WTC11 (cell line): Measurements from ENCODE around the gene TRABD. TPM values are rescaled to one million over a fixed set of nuclear protein-coding genes. Genes with fewer than 3 reads are reported as not detected.

ENCODE experiments used
- ATAC-seq: fragments of 200-7000 bp; cut with Tn5 transposase; 2 replicates; pipeline ENCODE4 v1.10.0; 2021; ENCODE audit warnings: mild to moderate bottlenecking, moderate library complexity
- CTCF ChIA-PET: fragments of 300-600 bp; sonication (Branson Sonifier 250); formaldehyde crosslinking; loops from one replicate; lab custom pipeline; 2021; ENCODE audit warnings: antibody characterized with exemption; lab: Charles Lee
- POLR2A ChIA-PET: fragments of 350-600 bp; sonication (Branson Sonifier 250); formaldehyde crosslinking; loops from one replicate; lab custom pipeline; 2021; ENCODE audit warnings: antibody characterized with exemption; lab: Charles Lee
- DNase-seq: peaks from one replicate; pipeline ENCODE4 v3.0.0; 2021; ENCODE audit warnings: low spot score
- H3K27ac Mint-ChIP-seq: 2 replicates; pipeline ENCODE4 v1.8.0; 2021; ENCODE audit warnings: mixed read lengths
- H3K27me3 Mint-ChIP-seq: 2 replicates; pipeline ENCODE4 v1.8.0; 2021; ENCODE audit warnings: low read depth, mild to moderate bottlenecking, moderate library complexity, mixed read lengths
- H3K36me3 Mint-ChIP-seq: 2 replicates; pipeline ENCODE4 v1.8.0; 2021; ENCODE audit warnings: mixed read lengths
- H3K4me1 Mint-ChIP-seq: 2 replicates; pipeline ENCODE4 v1.8.0; 2022; ENCODE audit warnings: mixed read lengths
- H3K4me3 Mint-ChIP-seq: 2 replicates; pipeline ENCODE4 v1.8.0; 2021; ENCODE audit warnings: mild to moderate bottlenecking, moderate library complexity, mixed read lengths
- H3K9me3 Mint-ChIP-seq: 2 replicates; pipeline ENCODE4 v1.8.0; 2021; ENCODE audit warnings: mixed read lengths
- ATF1 ChIP-seq: sonication (generic); formaldehyde crosslinking; IDR thresholded peaks from 2 replicates; pipeline ENCODE4 v1.8.1; 2023; ENCODE audit warnings: mild to moderate bottlenecking, moderate library complexity, missing genetic modification reagents
- ELF4 ChIP-seq: sonication (generic); formaldehyde crosslinking; IDR thresholded peaks from 2 replicates; pipeline ENCODE4 v1.8.1; 2022; ENCODE audit warnings: low read depth, mild to moderate bottlenecking, moderate library complexity, missing genetic modification reagents
- ESRRA ChIP-seq: sonication (generic); formaldehyde crosslinking; IDR thresholded peaks from 2 replicates; pipeline ENCODE4 v1.8.1; 2022; ENCODE audit warnings: mild to moderate bottlenecking, missing genetic modification reagents, borderline replicate concordance
- FOXJ3 ChIP-seq: sonication (generic); formaldehyde crosslinking; IDR thresholded peaks from 2 replicates; pipeline ENCODE4 v1.9.0; 2021; ENCODE audit warnings: missing genetic modification reagents, mild to moderate bottlenecking, borderline replicate concordance
- FOXP1 ChIP-seq: sonication (generic); formaldehyde crosslinking; IDR thresholded peaks from 2 replicates; pipeline ENCODE4 v1.8.0; 2022; ENCODE audit warnings: missing genetic modification reagents, mild to moderate bottlenecking, moderate library complexity, borderline replicate concordance
- GABPB1 ChIP-seq: sonication (generic); formaldehyde crosslinking; IDR thresholded peaks from 2 replicates; pipeline ENCODE4 v1.8.1; 2023; ENCODE audit warnings: mild to moderate bottlenecking, missing genetic modification reagents
- NFATC4 ChIP-seq: fragments of 250-450 bp; sonication (Bioruptor Pico); IDR thresholded peaks from 2 replicates; pipeline ENCODE4 v1.9.0; 2021; ENCODE audit warnings: mild to moderate bottlenecking
- SMAD3 ChIP-seq: sonication (generic); formaldehyde crosslinking; IDR thresholded peaks from 2 replicates; pipeline ENCODE4 v1.8.0; 2022; ENCODE audit warnings: missing genetic modification reagents, mild to moderate bottlenecking, borderline replicate concordance
- SOX15 ChIP-seq: fragments of 250-450 bp; sonication (Bioruptor Pico); IDR thresholded peaks from 2 replicates; pipeline ENCODE4 v1.9.0; 2021; ENCODE audit warnings: mild to moderate bottlenecking
- TCF7 ChIP-seq: sonication (generic); formaldehyde crosslinking; IDR thresholded peaks from 2 replicates; pipeline ENCODE4 v1.8.0; 2022; ENCODE audit warnings: mild to moderate bottlenecking, low read depth, missing genetic modification reagents, moderate library complexity
- ZNF671 ChIP-seq: fragments of 250-450 bp; sonication (Bioruptor Pico); IDR thresholded peaks from 2 replicates; pipeline ENCODE4 v1.8.0; 2021; ENCODE audit warnings: mild to moderate bottlenecking
- total RNA-seq: library from RNA; stranded (reverse); gene quantifications from 3 replicates; pipeline ENCODE4 v1.2.3, GENCODE V29; 2021
- TF ChIP-seq, protein P1 (sequence below): sonication (generic); formaldehyde crosslinking; IDR thresholded peaks from 2 replicates; pipeline ENCODE4 v1.8.1; 2023; ENCODE audit warnings: mild to moderate bottlenecking, moderate library complexity, missing genetic modification reagents
- TF ChIP-seq, protein P2 (sequence below): sonication (generic); formaldehyde crosslinking; IDR thresholded peaks from 2 replicates; pipeline ENCODE4 v1.8.0; 2023; ENCODE audit warnings: mild to moderate bottlenecking, missing genetic modification reagents
- TF ChIP-seq, protein P3 (sequence below): sonication (generic); formaldehyde crosslinking; IDR thresholded peaks from 2 replicates; pipeline ENCODE4 v1.8.1; 2023; ENCODE audit warnings: mild to moderate bottlenecking, missing genetic modification reagents, borderline replicate concordance
- TF ChIP-seq, protein P4 (sequence below): sonication (generic); formaldehyde crosslinking; IDR thresholded peaks from 2 replicates; pipeline ENCODE4 v1.8.0; 2023; ENCODE audit warnings: missing genetic modification reagents, mild to moderate bottlenecking, borderline replicate concordance
- TF ChIP-seq, protein P5 (sequence below): sonication (generic); formaldehyde crosslinking; IDR thresholded peaks from 2 replicates; pipeline ENCODE4 v1.8.0; 2022; ENCODE audit warnings: mild to moderate bottlenecking, missing genetic modification reagents
- TF ChIP-seq, protein P6 (sequence below): sonication (generic); formaldehyde crosslinking; IDR thresholded peaks from 2 replicates; pipeline ENCODE4 v1.8.1; 2022; ENCODE audit warnings: low read depth, missing genetic modification reagents, borderline replicate concordance
- TF ChIP-seq, protein P7 (sequence below): sonication (generic); formaldehyde crosslinking; IDR thresholded peaks from 2 replicates; pipeline ENCODE4 v1.8.1; 2023; ENCODE audit warnings: mild to moderate bottlenecking, missing genetic modification reagents

The TRABD gene
- total RNA-seq, 1 experiment from 2014 or later = 90.4 TPM

DNA sequence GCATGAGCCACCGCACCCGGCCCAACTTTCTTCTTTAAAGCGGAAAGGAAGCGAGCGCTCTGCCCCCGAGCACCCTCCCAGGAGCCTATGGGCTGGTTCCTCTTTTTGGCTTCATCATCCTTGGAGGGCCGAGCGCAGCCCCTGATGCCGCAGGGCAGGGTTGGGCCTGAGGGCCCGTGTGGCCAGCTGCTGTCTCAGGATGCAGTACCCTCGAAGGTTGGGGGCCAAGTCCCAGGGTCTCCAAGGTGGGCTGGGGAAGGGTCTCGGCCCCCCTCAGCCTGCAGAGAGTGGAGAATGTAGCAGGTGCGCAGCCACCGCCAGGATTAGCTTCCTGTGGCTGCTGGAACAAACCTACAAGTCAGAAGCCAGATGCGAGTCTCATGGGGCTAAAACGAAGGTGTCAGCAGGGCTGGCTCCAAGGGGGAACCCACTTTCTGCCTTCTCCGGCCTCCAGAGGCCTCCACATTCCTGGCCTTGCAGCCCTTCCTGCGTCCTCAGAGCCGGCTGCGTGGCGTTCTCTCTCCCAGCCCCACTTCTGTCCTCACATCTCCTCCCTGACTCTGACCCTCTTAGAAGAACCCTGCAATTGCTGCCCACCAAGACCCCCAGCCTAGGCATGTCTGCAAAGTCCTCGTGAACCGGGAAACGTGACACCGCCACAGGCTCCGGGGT lies 12.3 kb upstream of the TRABD start (continued):
- TF ChIP-seq, protein P1, sequence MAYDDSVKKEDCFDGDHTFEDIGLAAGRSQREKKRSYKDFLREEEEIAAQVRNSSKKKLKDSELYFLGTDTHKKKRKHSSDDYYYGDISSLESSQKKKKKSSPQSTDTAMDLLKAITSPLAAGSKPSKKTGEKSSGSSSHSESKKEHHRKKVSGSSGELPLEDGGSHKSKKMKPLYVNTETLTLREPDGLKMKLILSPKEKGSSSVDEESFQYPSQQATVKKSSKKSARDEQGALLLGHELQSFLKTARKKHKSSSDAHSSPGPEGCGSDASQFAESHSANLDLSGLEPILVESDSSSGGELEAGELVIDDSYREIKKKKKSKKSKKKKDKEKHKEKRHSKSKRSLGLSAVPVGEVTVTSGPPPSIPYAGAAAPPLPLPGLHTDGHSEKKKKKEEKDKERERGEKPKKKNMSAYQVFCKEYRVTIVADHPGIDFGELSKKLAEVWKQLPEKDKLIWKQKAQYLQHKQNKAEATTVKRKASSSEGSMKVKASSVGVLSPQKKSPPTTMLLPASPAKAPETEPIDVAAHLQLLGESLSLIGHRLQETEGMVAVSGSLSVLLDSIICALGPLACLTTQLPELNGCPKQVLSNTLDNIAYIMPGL (CRISPR knock-in tag) = no peak
- TF ChIP-seq, protein P2, sequence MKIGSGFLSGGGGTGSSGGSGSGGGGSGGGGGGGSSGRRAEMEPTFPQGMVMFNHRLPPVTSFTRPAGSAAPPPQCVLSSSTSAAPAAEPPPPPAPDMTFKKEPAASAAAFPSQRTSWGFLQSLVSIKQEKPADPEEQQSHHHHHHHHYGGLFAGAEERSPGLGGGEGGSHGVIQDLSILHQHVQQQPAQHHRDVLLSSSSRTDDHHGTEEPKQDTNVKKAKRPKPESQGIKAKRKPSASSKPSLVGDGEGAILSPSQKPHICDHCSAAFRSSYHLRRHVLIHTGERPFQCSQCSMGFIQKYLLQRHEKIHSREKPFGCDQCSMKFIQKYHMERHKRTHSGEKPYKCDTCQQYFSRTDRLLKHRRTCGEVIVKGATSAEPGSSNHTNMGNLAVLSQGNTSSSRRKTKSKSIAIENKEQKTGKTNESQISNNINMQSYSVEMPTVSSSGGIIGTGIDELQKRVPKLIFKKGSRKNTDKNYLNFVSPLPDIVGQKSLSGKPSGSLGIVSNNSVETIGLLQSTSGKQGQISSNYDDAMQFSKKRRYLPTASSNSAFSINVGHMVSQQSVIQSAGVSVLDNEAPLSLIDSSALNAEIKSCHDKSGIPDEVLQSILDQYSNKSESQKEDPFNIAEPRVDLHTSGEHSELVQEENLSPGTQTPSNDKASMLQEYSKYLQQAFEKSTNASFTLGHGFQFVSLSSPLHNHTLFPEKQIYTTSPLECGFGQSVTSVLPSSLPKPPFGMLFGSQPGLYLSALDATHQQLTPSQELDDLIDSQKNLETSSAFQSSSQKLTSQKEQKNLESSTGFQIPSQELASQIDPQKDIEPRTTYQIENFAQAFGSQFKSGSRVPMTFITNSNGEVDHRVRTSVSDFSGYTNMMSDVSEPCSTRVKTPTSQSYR (CRISPR knock-in tag) = no peak
- TF ChIP-seq FOXP1 (CRISPR knock-in tag) (no peak), ELF4 (CRISPR knock-in tag) (no peak), ZNF671 (CRISPR knock-in tag) (no peak)
- TF ChIP-seq, all 79 proteins: peak for 0

DNA sequence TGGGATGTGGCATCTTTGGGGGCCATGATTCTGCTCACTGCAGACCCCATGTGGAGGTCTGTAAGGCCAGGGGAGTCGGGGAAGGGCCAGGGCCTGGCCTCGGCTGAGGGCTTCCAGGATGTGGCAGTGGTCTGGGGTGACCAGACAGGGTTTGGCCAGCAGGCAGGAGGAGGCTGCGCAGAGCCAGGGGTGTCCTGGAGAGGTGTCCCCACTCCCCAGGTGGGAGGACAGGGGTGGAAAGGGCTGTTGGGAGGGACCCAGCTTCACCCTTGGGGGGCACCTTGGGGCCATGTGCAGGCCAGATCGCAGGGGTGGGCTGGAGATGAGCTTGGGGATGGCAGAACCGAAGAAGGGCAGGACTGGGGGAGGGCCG lies 11.7 kb upstream of the TRABD start:
- ChIA-PET POLR2A (no interaction called here), CTCF (interaction anchor here (1.1 kb wide), 1 partner anchor 11 kb away, joined by 4 read pairs; no protein-coding TSS in a partner anchor)
- H3K36me3 Mint-ChIP-seq = no peaks in the 10 kb centered on the region
- H3K27ac Mint-ChIP-seq = no peak overlapping the region
- H3K4me1 Mint-ChIP-seq = peaks cover 3% of the 10 kb centered on the region; the same call in 1 of the 2 replicates
- H3K27me3 Mint-ChIP-seq = peaks cover 9% of the 10 kb centered on the region
- ATAC-seq = no peak
- no peak for DNase-seq
- H3K9me3 Mint-ChIP-seq = no peaks in the 10 kb centered on the region
- no peak overlapping the region for H3K4me3 Mint-ChIP-seq
- TF ChIP-seq, protein P3, sequence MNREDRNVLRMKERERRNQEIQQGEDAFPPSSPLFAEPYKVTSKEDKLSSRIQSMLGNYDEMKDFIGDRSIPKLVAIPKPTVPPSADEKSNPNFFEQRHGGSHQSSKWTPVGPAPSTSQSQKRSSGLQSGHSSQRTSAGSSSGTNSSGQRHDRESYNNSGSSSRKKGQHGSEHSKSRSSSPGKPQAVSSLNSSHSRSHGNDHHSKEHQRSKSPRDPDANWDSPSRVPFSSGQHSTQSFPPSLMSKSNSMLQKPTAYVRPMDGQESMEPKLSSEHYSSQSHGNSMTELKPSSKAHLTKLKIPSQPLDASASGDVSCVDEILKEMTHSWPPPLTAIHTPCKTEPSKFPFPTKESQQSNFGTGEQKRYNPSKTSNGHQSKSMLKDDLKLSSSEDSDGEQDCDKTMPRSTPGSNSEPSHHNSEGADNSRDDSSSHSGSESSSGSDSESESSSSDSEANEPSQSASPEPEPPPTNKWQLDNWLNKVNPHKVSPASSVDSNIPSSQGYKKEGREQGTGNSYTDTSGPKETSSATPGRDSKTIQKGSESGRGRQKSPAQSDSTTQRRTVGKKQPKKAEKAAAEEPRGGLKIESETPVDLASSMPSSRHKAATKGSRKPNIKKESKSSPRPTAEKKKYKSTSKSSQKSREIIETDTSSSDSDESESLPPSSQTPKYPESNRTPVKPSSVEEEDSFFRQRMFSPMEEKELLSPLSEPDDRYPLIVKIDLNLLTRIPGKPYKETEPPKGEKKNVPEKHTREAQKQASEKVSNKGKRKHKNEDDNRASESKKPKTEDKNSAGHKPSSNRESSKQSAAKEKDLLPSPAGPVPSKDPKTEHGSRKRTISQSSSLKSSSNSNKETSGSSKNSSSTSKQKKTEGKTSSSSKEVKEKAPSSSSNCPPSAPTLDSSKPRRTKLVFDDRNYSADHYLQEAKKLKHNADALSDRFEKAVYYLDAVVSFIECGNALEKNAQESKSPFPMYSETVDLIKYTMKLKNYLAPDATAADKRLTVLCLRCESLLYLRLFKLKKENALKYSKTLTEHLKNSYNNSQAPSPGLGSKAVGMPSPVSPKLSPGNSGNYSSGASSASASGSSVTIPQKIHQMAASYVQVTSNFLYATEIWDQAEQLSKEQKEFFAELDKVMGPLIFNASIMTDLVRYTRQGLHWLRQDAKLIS (CRISPR knock-in tag) = no peak
- TF ChIP-seq, protein P4, sequence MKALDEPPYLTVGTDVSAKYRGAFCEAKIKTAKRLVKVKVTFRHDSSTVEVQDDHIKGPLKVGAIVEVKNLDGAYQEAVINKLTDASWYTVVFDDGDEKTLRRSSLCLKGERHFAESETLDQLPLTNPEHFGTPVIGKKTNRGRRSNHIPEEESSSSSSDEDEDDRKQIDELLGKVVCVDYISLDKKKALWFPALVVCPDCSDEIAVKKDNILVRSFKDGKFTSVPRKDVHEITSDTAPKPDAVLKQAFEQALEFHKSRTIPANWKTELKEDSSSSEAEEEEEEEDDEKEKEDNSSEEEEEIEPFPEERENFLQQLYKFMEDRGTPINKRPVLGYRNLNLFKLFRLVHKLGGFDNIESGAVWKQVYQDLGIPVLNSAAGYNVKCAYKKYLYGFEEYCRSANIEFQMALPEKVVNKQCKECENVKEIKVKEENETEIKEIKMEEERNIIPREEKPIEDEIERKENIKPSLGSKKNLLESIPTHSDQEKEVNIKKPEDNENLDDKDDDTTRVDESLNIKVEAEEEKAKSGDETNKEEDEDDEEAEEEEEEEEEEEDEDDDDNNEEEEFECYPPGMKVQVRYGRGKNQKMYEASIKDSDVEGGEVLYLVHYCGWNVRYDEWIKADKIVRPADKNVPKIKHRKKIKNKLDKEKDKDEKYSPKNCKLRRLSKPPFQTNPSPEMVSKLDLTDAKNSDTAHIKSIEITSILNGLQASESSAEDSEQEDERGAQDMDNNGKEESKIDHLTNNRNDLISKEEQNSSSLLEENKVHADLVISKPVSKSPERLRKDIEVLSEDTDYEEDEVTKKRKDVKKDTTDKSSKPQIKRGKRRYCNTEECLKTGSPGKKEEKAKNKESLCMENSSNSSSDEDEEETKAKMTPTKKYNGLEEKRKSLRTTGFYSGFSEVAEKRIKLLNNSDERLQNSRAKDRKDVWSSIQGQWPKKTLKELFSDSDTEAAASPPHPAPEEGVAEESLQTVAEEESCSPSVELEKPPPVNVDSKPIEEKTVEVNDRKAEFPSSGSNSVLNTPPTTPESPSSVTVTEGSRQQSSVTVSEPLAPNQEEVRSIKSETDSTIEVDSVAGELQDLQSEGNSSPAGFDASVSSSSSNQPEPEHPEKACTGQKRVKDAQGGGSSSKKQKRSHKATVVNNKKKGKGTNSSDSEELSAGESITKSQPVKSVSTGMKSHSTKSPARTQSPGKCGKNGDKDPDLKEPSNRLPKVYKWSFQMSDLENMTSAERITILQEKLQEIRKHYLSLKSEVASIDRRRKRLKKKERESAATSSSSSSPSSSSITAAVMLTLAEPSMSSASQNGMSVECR = no peak
- no peak for TF ChIP-seq TCF7
- TF ChIP-seq, protein P5, sequence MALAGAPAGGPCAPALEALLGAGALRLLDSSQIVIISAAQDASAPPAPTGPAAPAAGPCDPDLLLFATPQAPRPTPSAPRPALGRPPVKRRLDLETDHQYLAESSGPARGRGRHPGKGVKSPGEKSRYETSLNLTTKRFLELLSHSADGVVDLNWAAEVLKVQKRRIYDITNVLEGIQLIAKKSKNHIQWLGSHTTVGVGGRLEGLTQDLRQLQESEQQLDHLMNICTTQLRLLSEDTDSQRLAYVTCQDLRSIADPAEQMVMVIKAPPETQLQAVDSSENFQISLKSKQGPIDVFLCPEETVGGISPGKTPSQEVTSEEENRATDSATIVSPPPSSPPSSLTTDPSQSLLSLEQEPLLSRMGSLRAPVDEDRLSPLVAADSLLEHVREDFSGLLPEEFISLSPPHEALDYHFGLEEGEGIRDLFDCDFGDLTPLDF (CRISPR knock-in tag) = no peak
- TF ChIP-seq, protein P6, sequence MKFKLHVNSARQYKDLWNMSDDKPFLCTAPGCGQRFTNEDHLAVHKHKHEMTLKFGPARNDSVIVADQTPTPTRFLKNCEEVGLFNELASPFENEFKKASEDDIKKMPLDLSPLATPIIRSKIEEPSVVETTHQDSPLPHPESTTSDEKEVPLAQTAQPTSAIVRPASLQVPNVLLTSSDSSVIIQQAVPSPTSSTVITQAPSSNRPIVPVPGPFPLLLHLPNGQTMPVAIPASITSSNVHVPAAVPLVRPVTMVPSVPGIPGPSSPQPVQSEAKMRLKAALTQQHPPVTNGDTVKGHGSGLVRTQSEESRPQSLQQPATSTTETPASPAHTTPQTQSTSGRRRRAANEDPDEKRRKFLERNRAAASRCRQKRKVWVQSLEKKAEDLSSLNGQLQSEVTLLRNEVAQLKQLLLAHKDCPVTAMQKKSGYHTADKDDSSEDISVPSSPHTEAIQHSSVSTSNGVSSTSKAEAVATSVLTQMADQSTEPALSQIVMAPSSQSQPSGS (CRISPR knock-in tag) = no peak
- no peak for TF ChIP-seq FOXJ3 (CRISPR knock-in tag)
- TF ChIP-seq SMAD3 (CRISPR knock-in tag) = no peak
- TF ChIP-seq, protein P7, sequence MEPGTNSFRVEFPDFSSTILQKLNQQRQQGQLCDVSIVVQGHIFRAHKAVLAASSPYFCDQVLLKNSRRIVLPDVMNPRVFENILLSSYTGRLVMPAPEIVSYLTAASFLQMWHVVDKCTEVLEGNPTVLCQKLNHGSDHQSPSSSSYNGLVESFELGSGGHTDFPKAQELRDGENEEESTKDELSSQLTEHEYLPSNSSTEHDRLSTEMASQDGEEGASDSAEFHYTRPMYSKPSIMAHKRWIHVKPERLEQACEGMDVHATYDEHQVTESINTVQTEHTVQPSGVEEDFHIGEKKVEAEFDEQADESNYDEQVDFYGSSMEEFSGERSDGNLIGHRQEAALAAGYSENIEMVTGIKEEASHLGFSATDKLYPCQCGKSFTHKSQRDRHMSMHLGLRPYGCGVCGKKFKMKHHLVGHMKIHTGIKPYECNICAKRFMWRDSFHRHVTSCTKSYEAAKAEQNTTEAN = no peak
- TF ChIP-seq GABPB1 = no peak
- no peak for TF ChIP-seq ATF1 (CRISPR knock-in tag)
- no peak for TF ChIP-seq SOX15 (CRISPR knock-in tag)
- TF ChIP-seq ESRRA (CRISPR knock-in tag) = no peak
- TF ChIP-seq NFATC4 = no peak
